ENCODE data around the gene ISYNA1.

ISYNA1 gene

DNA sequence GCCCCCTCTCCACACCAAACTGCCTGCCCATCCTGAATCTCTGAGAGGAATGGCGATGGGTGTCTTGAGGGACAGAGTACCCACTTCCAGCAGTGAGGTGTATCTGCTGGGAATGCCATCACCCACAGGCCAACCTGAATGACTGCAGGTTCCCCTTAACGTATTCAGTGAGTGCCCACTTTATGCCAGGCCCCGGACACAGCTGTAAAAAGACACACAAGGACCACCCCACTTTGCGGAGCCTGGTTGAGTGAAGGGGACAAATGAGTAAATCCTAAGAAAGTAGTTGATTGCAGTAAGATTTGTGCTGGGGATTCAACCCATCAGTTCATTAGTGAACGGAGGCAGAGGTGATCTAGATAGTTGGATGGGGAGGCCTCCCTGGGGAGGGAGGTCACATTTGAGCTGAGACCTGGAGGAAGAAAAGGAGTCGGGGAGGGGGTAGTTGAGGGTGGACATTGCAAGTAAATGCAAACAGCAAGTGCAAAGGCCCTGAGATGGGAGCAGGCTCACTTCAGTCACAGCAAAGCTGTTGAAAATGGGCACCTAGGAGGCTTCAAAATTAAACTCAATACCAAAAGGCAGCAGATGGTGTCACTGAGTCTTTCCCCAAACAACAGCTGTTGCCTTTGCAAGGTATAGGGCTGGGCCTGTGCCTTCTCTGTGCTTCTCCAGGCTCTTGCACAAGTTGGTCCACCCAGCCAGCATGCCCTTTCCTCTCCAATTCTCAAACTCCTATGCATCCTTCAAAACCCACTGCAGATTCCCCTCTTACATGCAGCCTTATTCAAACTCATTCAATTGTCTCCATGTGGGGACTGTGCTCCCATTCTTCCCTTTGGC lies 47.6 kb downstream of the ISYNA1 start:
- DNase-seq: no peak

- no peak for DNase-seq
Measured at GRCh38 chr19:18389726-18390064, 48.2 kb downstream of the ISYNA1 start.

- DNase-seq: no peak
Measured at GRCh38 chr19:18388960-18389725, 48.8 kb downstream of the ISYNA1 start.

DNA sequence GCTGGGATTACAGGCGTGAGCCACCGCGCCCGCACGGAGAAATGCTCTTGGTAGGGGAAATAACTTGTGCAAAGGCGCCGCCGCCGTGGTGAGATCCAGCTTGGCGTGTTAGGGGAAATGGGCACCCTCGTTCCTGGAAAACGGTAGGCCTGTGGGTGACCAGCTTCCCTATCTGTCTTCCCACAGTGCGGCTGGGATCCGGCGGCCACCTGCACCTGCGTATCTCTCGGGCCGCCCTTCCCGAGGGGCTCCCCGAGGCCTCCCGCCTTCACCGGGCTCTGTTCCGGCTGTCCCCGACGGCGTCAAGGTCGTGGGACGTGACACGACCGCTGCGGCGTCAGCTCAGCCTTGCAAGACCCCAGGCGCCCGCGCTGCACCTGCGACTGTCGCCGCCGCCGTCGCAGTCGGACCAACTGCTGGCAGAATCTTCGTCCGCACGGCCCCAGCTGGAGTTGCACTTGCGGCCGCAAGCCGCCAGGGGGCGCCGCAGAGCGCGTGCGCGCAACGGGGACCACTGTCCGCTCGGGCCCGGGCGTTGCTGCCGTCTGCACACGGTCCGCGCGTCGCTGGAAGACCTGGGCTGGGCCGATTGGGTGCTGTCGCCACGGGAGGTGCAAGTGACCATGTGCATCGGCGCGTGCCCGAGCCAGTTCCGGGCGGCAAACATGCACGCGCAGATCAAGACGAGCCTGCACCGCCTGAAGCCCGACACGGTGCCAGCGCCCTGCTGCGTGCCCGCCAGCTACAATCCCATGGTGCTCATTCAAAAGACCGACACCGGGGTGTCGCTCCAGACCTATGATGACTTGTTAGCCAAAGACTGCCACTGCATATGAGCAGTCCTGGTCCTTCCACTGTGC lies 49.6 kb downstream of the ISYNA1 start:
- peak; percentile 35 for DNase-seq

DNA sequence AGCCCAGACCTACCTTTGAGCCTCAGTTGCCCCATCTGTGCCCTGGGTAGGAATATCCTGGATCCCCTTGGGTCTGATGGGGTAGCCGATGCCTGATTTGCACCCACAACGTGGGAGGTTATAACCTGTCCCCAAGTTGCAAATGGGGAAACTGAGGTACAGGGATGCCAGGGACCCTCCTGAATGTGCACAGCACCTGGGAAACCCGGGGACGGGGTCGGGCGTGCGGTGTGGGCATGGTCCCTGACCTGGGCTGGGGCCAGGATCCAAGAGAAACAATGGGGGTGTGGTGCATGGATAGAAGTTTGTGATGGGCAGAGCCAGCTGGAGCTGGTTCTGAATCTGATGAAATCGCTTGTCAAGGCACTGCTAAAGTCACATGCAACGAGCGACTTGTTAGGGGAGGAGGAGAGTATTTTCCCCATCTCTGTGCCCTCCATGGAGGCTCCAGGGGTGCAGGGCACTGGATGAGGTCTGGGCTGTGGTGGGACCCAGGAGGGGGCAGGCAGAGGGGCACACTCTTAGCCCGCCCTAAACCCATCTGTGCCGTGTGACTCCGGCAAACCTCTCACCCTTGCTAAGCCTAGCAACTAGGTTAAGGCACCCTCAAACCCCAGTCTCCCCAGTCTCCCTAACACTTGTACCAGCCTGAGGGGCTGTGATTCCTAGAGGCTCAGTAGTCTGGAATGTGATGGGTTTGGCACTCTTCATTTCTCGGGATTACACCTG lies 51.2 kb downstream of the ISYNA1 start:
- DNase-seq: no peak

GRCh38 chr19:18385675-18386542 lies 52.0 kb downstream of the ISYNA1 start, which contains the start of gene GDF15:
Gene GDF15, plus strand, starts transcription at chr19:18386158. Its CDS starts 32 bp downstream, at chr19:18386190.
- DNase-seq: peak; percentile 59

- no peak for DNase-seq
Measured at GRCh38 chr19:18385359-18385674, 52.6 kb downstream of the ISYNA1 start.

GRCh38 chr19:18384775-18385174 lies 53.2 kb downstream of the ISYNA1 start:
- no peak for DNase-seq
